ENCODE measurements around the gene ARID1B.

Gene ARID1B

GRCh38 chr6:157229132-157229618, 452.0 kb downstream of the ARID1B start:
- no peaks in the 10 kb centered on the region for H3K36me3 Mint-ChIP-seq (ENCODE audit: low read depth)
- no peaks in the 10 kb centered on the region for H3K9me3 Mint-ChIP-seq
- H3K27ac Mint-ChIP-seq = no peak overlapping the region
- no peak overlapping the region for H3K4me3 Mint-ChIP-seq
- intact Hi-C loops (cut with micrococcal nuclease) = no loop called here
- H3K27me3 Mint-ChIP-seq = peaks cover 23% of the 10 kb centered on the region
- no peaks in the 10 kb centered on the region for H3K4me1 Mint-ChIP-seq (ENCODE audit: low read depth)

- peaks cover 27% of the 10 kb centered on the region for H3K27me3 Mint-ChIP-seq
- no peaks in the 10 kb centered on the region for H3K36me3 Mint-ChIP-seq (ENCODE audit: low read depth)
- H3K4me1 Mint-ChIP-seq (ENCODE audit: low read depth) = no peaks in the 10 kb centered on the region
- intact Hi-C loops (cut with micrococcal nuclease) = no loop called here
- no peak overlapping the region for H3K4me3 Mint-ChIP-seq
- no peak overlapping the region for H3K27ac Mint-ChIP-seq
- no peaks in the 10 kb centered on the region for H3K9me3 Mint-ChIP-seq
Observed at GRCh38 chr6:157229713-157230112, 452.5 kb downstream of the ARID1B start.

- H3K36me3 Mint-ChIP-seq (ENCODE audit: low read depth) = no peaks in the 10 kb centered on the region
- H3K4me1 Mint-ChIP-seq (ENCODE audit: low read depth) = peaks cover 6% of the 10 kb centered on the region
- H3K27me3 Mint-ChIP-seq = peaks cover 37% of the 10 kb centered on the region
Observed at GRCh38 chr6:157230910-157231309, 453.7 kb downstream of the ARID1B start.

GRCh38 chr6:157232161-157232895, 455.1 kb downstream of the ARID1B start:
- Mint-ChIP-seq H3K27me3 (peaks cover 44% of the 10 kb centered on the region), H3K27ac (no peak overlapping the region), H3K4me3 (no peak overlapping the region), H3K4me1 (ENCODE audit: low read depth) (peaks cover 7% of the 10 kb centered on the region), H3K9me3 (no peaks in the 10 kb centered on the region), H3K36me3 (ENCODE audit: low read depth) (no peaks in the 10 kb centered on the region)
- intact Hi-C loops (cut with micrococcal nuclease) = no loop called here

More at GRCh38 chr6:157230910-157231309, 453.7 kb downstream of the ARID1B start:
- H3K27ac Mint-ChIP-seq = no peak overlapping the region
- no peak overlapping the region for H3K4me3 Mint-ChIP-seq
- intact Hi-C loops (cut with micrococcal nuclease) = no loop called here
- no peaks in the 10 kb centered on the region for H3K9me3 Mint-ChIP-seq

- H3K4me3 Mint-ChIP-seq = no peak overlapping the region
- peaks cover 7% of the 10 kb centered on the region for H3K4me1 Mint-ChIP-seq (ENCODE audit: low read depth)
- no peaks in the 10 kb centered on the region for H3K9me3 Mint-ChIP-seq
- no peaks in the 10 kb centered on the region for H3K36me3 Mint-ChIP-seq (ENCODE audit: low read depth)
- intact Hi-C loops (cut with micrococcal nuclease) = no loop called here
- no peak overlapping the region for H3K27ac Mint-ChIP-seq
- H3K27me3 Mint-ChIP-seq = peaks cover 49% of the 10 kb centered on the region
Observed at GRCh38 chr6:157233156-157233555, 456.0 kb downstream of the ARID1B start.

GRCh38 chr6:157233686-157234085, 456.5 kb downstream of the ARID1B start:
- Mint-ChIP-seq H3K9me3 (no peaks in the 10 kb centered on the region), H3K36me3 (ENCODE audit: low read depth) (no peaks in the 10 kb centered on the region), H3K27ac (no peak overlapping the region), H3K4me3 (no peak overlapping the region), H3K27me3 (peaks cover 53% of the 10 kb centered on the region), H3K4me1 (ENCODE audit: low read depth) (peaks cover 7% of the 10 kb centered on the region)
- intact Hi-C loops (cut with micrococcal nuclease) = no loop called here

- intact Hi-C loops (cut with micrococcal nuclease) = no loop called here
- H3K4me3 Mint-ChIP-seq = peak overlapping the region; percentile 81
- H3K27ac Mint-ChIP-seq = peak overlapping the region; percentile 40
- H3K27me3 Mint-ChIP-seq = peaks cover 62% of the 10 kb centered on the region
- no peaks in the 10 kb centered on the region for H3K9me3 Mint-ChIP-seq
- H3K36me3 Mint-ChIP-seq (ENCODE audit: low read depth) = no peaks in the 10 kb centered on the region
- H3K4me1 Mint-ChIP-seq (ENCODE audit: low read depth) = peaks cover 13% of the 10 kb centered on the region
Observed at GRCh38 chr6:157235600-157236039, 458.4 kb downstream of the ARID1B start.

GRCh38 chr6:157236040-157236725, 459.0 kb downstream of the ARID1B start:
- intact Hi-C loops (cut with micrococcal nuclease) = no loop called here
- Mint-ChIP-seq H3K9me3 (no peaks in the 10 kb centered on the region), H3K4me1 (ENCODE audit: low read depth) (peaks cover 16% of the 10 kb centered on the region), H3K27ac (peak overlapping the region; percentile 40), H3K4me3 (peak overlapping the region; percentile 81), H3K27me3 (peaks cover 63% of the 10 kb centered on the region), H3K36me3 (ENCODE audit: low read depth) (no peaks in the 10 kb centered on the region)

GRCh38 chr6:157238346-157238745, 461.2 kb downstream of the ARID1B start:
- intact Hi-C loops (cut with micrococcal nuclease) = no loop called here
- Mint-ChIP-seq H3K4me3 (no peak overlapping the region), H3K9me3 (no peaks in the 10 kb centered on the region), H3K27me3 (peaks cover 65% of the 10 kb centered on the region), H3K27ac (no peak overlapping the region), H3K36me3 (ENCODE audit: low read depth) (no peaks in the 10 kb centered on the region), H3K4me1 (ENCODE audit: low read depth) (peaks cover 16% of the 10 kb centered on the region)

- Mint-ChIP-seq H3K27me3 (peaks cover 63% of the 10 kb centered on the region), H3K9me3 (peaks cover 6% of the 10 kb centered on the region), H3K36me3 (ENCODE audit: low read depth) (no peaks in the 10 kb centered on the region), H3K27ac (no peak overlapping the region), H3K4me3 (no peak overlapping the region), H3K4me1 (ENCODE audit: low read depth) (peaks cover 16% of the 10 kb centered on the region)
- intact Hi-C loops (cut with micrococcal nuclease) = no loop called here
Observed at GRCh38 chr6:157239148-157239547, 462.0 kb downstream of the ARID1B start.

GRCh38 chr6:157239671-157240058, 462.5 kb downstream of the ARID1B start:
- H3K27me3 Mint-ChIP-seq = peaks cover 59% of the 10 kb centered on the region
- peaks cover 16% of the 10 kb centered on the region for H3K4me1 Mint-ChIP-seq (ENCODE audit: low read depth)
- intact Hi-C loops (cut with micrococcal nuclease) = no loop called here
- no peak overlapping the region for H3K27ac Mint-ChIP-seq
- H3K9me3 Mint-ChIP-seq = peaks cover 6% of the 10 kb centered on the region
- H3K4me3 Mint-ChIP-seq = no peak overlapping the region
- no peaks in the 10 kb centered on the region for H3K36me3 Mint-ChIP-seq (ENCODE audit: low read depth)

GRCh38 chr6:157240059-157240959, 463.1 kb downstream of the ARID1B start:
- Mint-ChIP-seq H3K27ac (no peak overlapping the region), H3K36me3 (ENCODE audit: low read depth) (no peaks in the 10 kb centered on the region), H3K4me1 (ENCODE audit: low read depth) (peaks cover 16% of the 10 kb centered on the region), H3K4me3 (peak overlapping the region; percentile 62), H3K27me3 (peaks cover 53% of the 10 kb centered on the region), H3K9me3 (peaks cover 6% of the 10 kb centered on the region)
- intact Hi-C loops (cut with micrococcal nuclease) = no loop called here

GRCh38 chr6:157240960-157241311, 463.8 kb downstream of the ARID1B start:
- no peak overlapping the region for H3K4me3 Mint-ChIP-seq
- intact Hi-C loops (cut with micrococcal nuclease) = no loop called here

GRCh38 chr6:157242791-157243190, 465.6 kb downstream of the ARID1B start:
- H3K27me3 Mint-ChIP-seq = peaks cover 36% of the 10 kb centered on the region
- H3K4me1 Mint-ChIP-seq (ENCODE audit: low read depth) = peaks cover 9% of the 10 kb centered on the region
- intact Hi-C loops (cut with micrococcal nuclease) = no loop called here
- no peak overlapping the region for H3K4me3 Mint-ChIP-seq
- H3K9me3 Mint-ChIP-seq = peaks cover 6% of the 10 kb centered on the region
- no peak overlapping the region for H3K27ac Mint-ChIP-seq
- no peaks in the 10 kb centered on the region for H3K36me3 Mint-ChIP-seq (ENCODE audit: low read depth)

More at GRCh38 chr6:157240960-157241311, 463.8 kb downstream of the ARID1B start:
- H3K4me1 Mint-ChIP-seq (ENCODE audit: low read depth) = peaks cover 10% of the 10 kb centered on the region
- H3K27ac Mint-ChIP-seq = no peak overlapping the region
- peaks cover 47% of the 10 kb centered on the region for H3K27me3 Mint-ChIP-seq
- H3K9me3 Mint-ChIP-seq = peaks cover 6% of the 10 kb centered on the region
- no peaks in the 10 kb centered on the region for H3K36me3 Mint-ChIP-seq (ENCODE audit: low read depth)
